Astrocyte (in vitro differentiated cells and primary cell): Measurements from ENCODE around the gene PCDHGC3. TPM values are rescaled to one million over a fixed set of nuclear protein-coding genes. Genes with fewer than 3 reads are reported as not detected.

ENCODE experiments used
- DNase-seq: peaks from one replicate; pipeline ENCODE4 v3.0.0-alpha.2; 2010; ENCODE audit warnings: low read depth
- FAIRE-seq: peaks from 2 replicates; lab custom pipeline; 2011; peaks lifted over from hg19 to GRCh38; lab: Jason Lieb, UNC
- H2AFZ ChIP-seq: 2 replicates; pipeline ENCODE4 v1.6.0; 2012; ENCODE audit warnings: low read depth, low read length, inconsistent platforms
- H3K27ac ChIP-seq: 2 replicates; pipeline ENCODE4 v1.5.1; 2011; ENCODE audit warnings: low read depth, low read length, inconsistent platforms
- H3K27me3 ChIP-seq: 2 replicates; pipeline ENCODE4 v1.6.0; 2011; ENCODE audit warnings: low read length, inconsistent platforms; ENCODE audit not compliant: insufficient read depth
- H3K36me3 ChIP-seq: 2 replicates; pipeline ENCODE4 v1.5.1; 2011; ENCODE audit warnings: low read length, inconsistent platforms; ENCODE audit not compliant: insufficient read depth
- H3K4me1 ChIP-seq: 2 replicates; pipeline ENCODE4 v1.5.1; 2011; ENCODE audit warnings: low read length, inconsistent platforms; ENCODE audit not compliant: insufficient read depth
- H3K4me2 ChIP-seq: 2 replicates; pipeline ENCODE4 v1.6.0; 2012; ENCODE audit warnings: low read length, inconsistent platforms
- H3K4me3 ChIP-seq: 2 replicates; pipeline ENCODE4 v1.5.1; 2011; ENCODE audit warnings: low read depth, mild to moderate bottlenecking, low read length, inconsistent platforms; ENCODE audit not compliant: insufficient read depth
- H3K79me2 ChIP-seq: 2 replicates; pipeline ENCODE4 v1.6.0; 2012; ENCODE audit warnings: mild to moderate bottlenecking, low read length, inconsistent platforms; ENCODE audit not compliant: insufficient read depth
- H3K9ac ChIP-seq: 2 replicates; pipeline ENCODE4 v1.6.0; 2012; ENCODE audit warnings: mild to moderate bottlenecking, low read length, inconsistent platforms
- H3K9me3 ChIP-seq: 2 replicates; pipeline ENCODE4 v1.5.1; 2012; ENCODE audit warnings: low read depth, mild to moderate bottlenecking, low read length, inconsistent platforms; ENCODE audit not compliant: insufficient read depth
- H4K20me1 ChIP-seq: 2 replicates; pipeline ENCODE4 v1.6.0; 2012; ENCODE audit warnings: low read length, inconsistent platforms; ENCODE audit not compliant: insufficient read depth
- H3K27ac Mint-ChIP-seq: one replicate; pipeline ENCODE4 v1.8.0; 2021; ENCODE audit warnings: mild to moderate bottlenecking, mixed read lengths; ENCODE audit not compliant: unreplicated experiment
- H3K27me3 Mint-ChIP-seq: one replicate; pipeline ENCODE4 v1.8.0; 2021; ENCODE audit warnings: low read depth, mixed read lengths; ENCODE audit not compliant: unreplicated experiment
- H3K36me3 Mint-ChIP-seq: one replicate; pipeline ENCODE4 v1.8.0; 2021; ENCODE audit warnings: low read depth, mixed read lengths; ENCODE audit not compliant: unreplicated experiment
- H3K4me1 Mint-ChIP-seq: one replicate; pipeline ENCODE4 v1.8.0; 2021; ENCODE audit warnings: low read depth, mixed read lengths; ENCODE audit not compliant: unreplicated experiment
- H3K4me3 Mint-ChIP-seq: one replicate; pipeline ENCODE4 v1.8.0; 2021; ENCODE audit warnings: mild to moderate bottlenecking, moderate library complexity, mixed read lengths; ENCODE audit not compliant: unreplicated experiment
- H3K9me3 Mint-ChIP-seq: one replicate; pipeline ENCODE4 v1.8.0; 2021; ENCODE audit warnings: mild to moderate bottlenecking, mixed read lengths; ENCODE audit not compliant: unreplicated experiment
- EZH2 ChIP-seq: IDR thresholded peaks from 2 replicates; pipeline ENCODE4 v1.6.1; 2012; ENCODE audit warnings: mild to moderate bottlenecking, low read length, inconsistent platforms; ENCODE audit not compliant: insufficient read depth
- total RNA-seq: library from RNA; stranded (reverse); gene quantifications from 2 replicates; pipeline ENCODE4 v1.2.1, GENCODE V29; 2021
- TF ChIP-seq, protein P1 (sequence below): IDR thresholded peaks from 2 replicates; pipeline ENCODE4 v1.5.1; 2011; ENCODE audit warnings: low read depth, mild to moderate bottlenecking, inconsistent platforms, low read length, moderate library complexity; ENCODE audit not compliant: insufficient read depth

Gene PCDHGC3
- total RNA-seq, 1 donor from 2014 or later: 84.7 TPM

GRCh38 chr5:141513627-141514329, 38.0 kb downstream of the PCDHGC3 start:
- no peak for TF ChIP-seq EZH2
- TF ChIP-seq, protein P1, sequence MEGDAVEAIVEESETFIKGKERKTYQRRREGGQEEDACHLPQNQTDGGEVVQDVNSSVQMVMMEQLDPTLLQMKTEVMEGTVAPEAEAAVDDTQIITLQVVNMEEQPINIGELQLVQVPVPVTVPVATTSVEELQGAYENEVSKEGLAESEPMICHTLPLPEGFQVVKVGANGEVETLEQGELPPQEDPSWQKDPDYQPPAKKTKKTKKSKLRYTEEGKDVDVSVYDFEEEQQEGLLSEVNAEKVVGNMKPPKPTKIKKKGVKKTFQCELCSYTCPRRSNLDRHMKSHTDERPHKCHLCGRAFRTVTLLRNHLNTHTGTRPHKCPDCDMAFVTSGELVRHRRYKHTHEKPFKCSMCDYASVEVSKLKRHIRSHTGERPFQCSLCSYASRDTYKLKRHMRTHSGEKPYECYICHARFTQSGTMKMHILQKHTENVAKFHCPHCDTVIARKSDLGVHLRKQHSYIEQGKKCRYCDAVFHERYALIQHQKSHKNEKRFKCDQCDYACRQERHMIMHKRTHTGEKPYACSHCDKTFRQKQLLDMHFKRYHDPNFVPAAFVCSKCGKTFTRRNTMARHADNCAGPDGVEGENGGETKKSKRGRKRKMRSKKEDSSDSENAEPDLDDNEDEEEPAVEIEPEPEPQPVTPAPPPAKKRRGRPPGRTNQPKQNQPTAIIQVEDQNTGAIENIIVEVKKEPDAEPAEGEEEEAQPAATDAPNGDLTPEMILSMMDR: no peak
- no peaks in the 10 kb centered on the region for H3K9me3 ChIP-seq
- peaks cover 21% of the 10 kb centered on the region for H3K36me3 ChIP-seq
- peak overlapping the region; percentile 24 for H2AFZ ChIP-seq
- Mint-ChIP-seq H3K4me3 (peak overlapping the region; percentile 67), H3K27ac (peak overlapping the region; percentile 85), H3K27me3 (no peaks in the 10 kb centered on the region), H3K4me1 (peaks cover 59% of the 10 kb centered on the region), H3K9me3 (peaks cover 1% of the 10 kb centered on the region), H3K36me3 (peaks cover 14% of the 10 kb centered on the region)
- no peak for FAIRE-seq
- peak overlapping the region; percentile 48 for H3K4me3 ChIP-seq
- DNase-seq: peak; percentile 88
- peak overlapping the region; percentile 90 for H3K4me2 ChIP-seq
- peaks cover 3% of the 10 kb centered on the region for H3K79me2 ChIP-seq
- no peaks in the 10 kb centered on the region for H3K27me3 ChIP-seq
- peaks cover 48% of the 10 kb centered on the region for H3K4me1 ChIP-seq
- no peaks in the 10 kb centered on the region for H4K20me1 ChIP-seq
- H3K27ac ChIP-seq: peak overlapping the region; percentile 93
- H3K9ac ChIP-seq: peak overlapping the region; percentile 84

GRCh38 chr5:141514330-141515133, 38.8 kb downstream of the PCDHGC3 start:
- Mint-ChIP-seq H3K9me3 (peaks cover 1% of the 10 kb centered on the region), H3K36me3 (peaks cover 16% of the 10 kb centered on the region), H3K4me1 (peaks cover 62% of the 10 kb centered on the region), H3K27ac (peak overlapping the region; percentile 85), H3K4me3 (no peak overlapping the region), H3K27me3 (no peaks in the 10 kb centered on the region)
- TF ChIP-seq EZH2: no peak
- TF ChIP-seq, protein P1: no peak
- Histone ChIP-seq H4K20me1 (no peaks in the 10 kb centered on the region), H3K4me3 (no peak overlapping the region), H3K27ac (peak overlapping the region; percentile 93), H3K9me3 (no peaks in the 10 kb centered on the region), H3K36me3 (peaks cover 26% of the 10 kb centered on the region), H3K79me2 (peaks cover 3% of the 10 kb centered on the region), H3K4me1 (peaks cover 42% of the 10 kb centered on the region), H2AFZ (no peak overlapping the region), H3K27me3 (no peaks in the 10 kb centered on the region), H3K4me2 (peak overlapping the region; percentile 90), H3K9ac (peak overlapping the region; percentile 84)
- peak; percentile 76 for FAIRE-seq
- DNase-seq: peak; percentile 54
